ENCODE data around the gene ZNF566. TPM values are rescaled to one million over a fixed set of nuclear protein-coding genes. Genes with fewer than 3 reads are reported as not detected.
A peak's percentile ranks its signal among the peaks of the same experiment; 100 is the strongest.

ZNF566 gene
- total and polyA plus RNA-seq, 2 of the 13 experiments (the other 11 are each of a cell fraction or from before 2014, with no cell fraction given), result 4.8 to 13.7 TPM

GRCh38 chr19:36418287-36419001, 70.9 kb downstream of the ZNF566 start, which contains the start of gene ZFP82 (continued):
- TF ChIP-seq ZBTB39 (CRISPR knock-in tag; IDR thresholded peaks at IDR 0.05) (no peak), ZBTB21 (CRISPR knock-in tag; IDR thresholded peaks at IDR 0.05) (no peak), PCBP2 (optimal IDR thresholded peaks at IDR 0.05; ENCODE audit: low read depth, low read length, poor library complexity, severe bottlenecking) (no peak), E2F2 (CRISPR knock-in tag; IDR thresholded peaks at IDR 0.05; ENCODE audit: borderline replicate concordance) (no peak), ZBTB7A (CRISPR knock-in tag; IDR thresholded peaks at IDR 0.05) (peak; percentile 61; the same call in 1 of the 2 replicates), BRCA1 (CRISPR knock-in tag; IDR thresholded peaks at IDR 0.05) (no peak), TAF15 (IDR thresholded peaks at IDR 0.05; ENCODE audit: low read depth, low read length, poor library complexity, severe bottlenecking) (no peak), SNAPC2 (CRISPR knock-in tag; IDR thresholded peaks at IDR 0.05) (no peak), ZNF543 (CRISPR knock-in tag; IDR thresholded peaks at IDR 0.05) (no peak), CCAR2 (optimal IDR thresholded peaks at IDR 0.05; ENCODE audit: low read depth, low read length) (no peak), ZSCAN25 (CRISPR knock-in tag; IDR thresholded peaks at IDR 0.05) (no peak), ZMYM2 (CRISPR knock-in tag; IDR thresholded peaks at IDR 0.05) (0 out of 2 replicates have a peak, but pooled peaks have one; percentile 56), RCOR2 (CRISPR knock-in tag; IDR thresholded peaks at IDR 0.05) (no peak), ZNF121 (CRISPR knock-in tag; IDR thresholded peaks at IDR 0.05) (no peak), ZKSCAN5 (CRISPR knock-in tag; IDR thresholded peaks at IDR 0.05) (no peak), ZFP91 (CRISPR knock-in tag; IDR thresholded peaks at IDR 0.05; ENCODE audit: borderline replicate concordance) (peak; percentile 81), RBAK (CRISPR knock-in tag; IDR thresholded peaks at IDR 0.05) (no peak), LBX2 (CRISPR knock-in tag; IDR thresholded peaks at IDR 0.05; ENCODE audit: borderline replicate concordance) (no peak), RARA (CRISPR knock-in tag; IDR thresholded peaks at IDR 0.05) (no peak), GABPB1 (CRISPR knock-in tag; IDR thresholded peaks at IDR 0.05) (peak; percentile 76; the same call in 1 of the 2 replicates), PRDM4 (CRISPR knock-in tag; IDR thresholded peaks at IDR 0.05; ENCODE audit: borderline replicate concordance) (no peak), ZNF780A (CRISPR knock-in tag; IDR thresholded peaks at IDR 0.05) (no peak)
